Calu3 (cell line): ENCODE results near the gene UNG. TPM values are rescaled to one million over a fixed set of nuclear protein-coding genes. Genes with fewer than 3 reads are reported as not detected.

Experiments
- BruUV-seq: library from RNA; stranded (reverse); fragments of 400-500 nt; replicated peaks from 2 replicates; lab custom pipeline; 2021; lab: Mats Ljungman, UMichigan
- CTCF ChIA-PET: fragments of 300-600 bp; sonication (Branson Sonifier 250); formaldehyde crosslinking; loops from one replicate; lab custom pipeline; 2022; ENCODE audit warnings: antibody characterized with exemption; lab: Charles Lee
- DNase-seq: peaks from one replicate; pipeline ENCODE4 v3.0.0; 2022
- H3K27ac Mint-ChIP-seq: one replicate; pipeline ENCODE4 v1.8.0; 2022; ENCODE audit warnings: mixed read lengths; ENCODE audit not compliant: unreplicated experiment
- H3K27me3 Mint-ChIP-seq: one replicate; pipeline ENCODE4 v1.8.0; 2022; ENCODE audit warnings: mixed read lengths; ENCODE audit not compliant: unreplicated experiment
- H3K36me3 Mint-ChIP-seq: one replicate; pipeline ENCODE4 v1.8.0; 2022; ENCODE audit warnings: mild to moderate bottlenecking, moderate library complexity, mixed read lengths; ENCODE audit not compliant: insufficient read depth, unreplicated experiment
- H3K4me1 Mint-ChIP-seq: one replicate; pipeline ENCODE4 v1.8.0; 2022; ENCODE audit warnings: mild to moderate bottlenecking, low read depth, mixed read lengths; ENCODE audit not compliant: unreplicated experiment
- H3K4me3 Mint-ChIP-seq: one replicate; pipeline ENCODE4 v1.8.0; 2022; ENCODE audit warnings: mild to moderate bottlenecking, low read depth, moderate library complexity, mixed read lengths; ENCODE audit not compliant: unreplicated experiment
- H3K9me3 Mint-ChIP-seq: one replicate; pipeline ENCODE4 v1.8.0; 2022; ENCODE audit warnings: low read depth, mixed read lengths; ENCODE audit not compliant: unreplicated experiment
- CTCF ChIP-seq: fragments of 200-600 bp; IDR thresholded peaks from one replicate; pipeline ENCODE4 v1.8.0; 2022; ENCODE audit warnings: antibody characterized with exemption; ENCODE audit not compliant: unreplicated experiment
- intact Hi-C: fragments of 100-400 bp; cut with micrococcal nuclease; formaldehyde crosslinking; loops from one replicate; pipeline ENCODE4 v1.10.0; 2022; ENCODE audit not compliant: unreplicated experiment
- total RNA-seq: library from RNA; stranded (reverse); gene quantifications from 2 replicates; pipeline ENCODE4 v1.2.3, GENCODE V29; 2022

UNG gene
- total RNA-seq, 1 experiment from 2014 or later = 79.2 TPM

DNA sequence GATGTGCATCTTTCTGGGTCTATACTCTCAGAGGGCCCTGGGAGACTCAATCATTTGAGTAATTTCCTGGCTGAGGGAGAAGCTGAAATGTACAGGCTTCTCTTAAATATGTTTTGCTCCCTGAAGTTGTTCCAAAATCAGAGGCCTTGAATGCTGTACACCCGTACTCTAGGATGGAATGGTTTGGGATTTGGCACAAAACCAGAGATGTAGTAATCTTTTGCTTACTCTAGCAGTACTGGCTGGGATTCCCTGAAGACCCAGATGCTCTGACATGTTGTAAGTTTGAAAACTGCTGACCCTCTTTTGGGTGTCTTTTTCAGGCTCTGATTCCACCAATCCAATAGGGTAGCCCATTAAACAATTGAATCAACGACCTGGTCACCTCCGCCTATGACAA, 29.4 kb downstream of the UNG start:
- intact Hi-C loops = no loop called here
- Mint-ChIP-seq H3K27me3 (peaks cover 45% of the 10 kb centered on the region), H3K4me1 (no peaks in the 10 kb centered on the region), H3K27ac (no peak overlapping the region), H3K36me3 (no peaks in the 10 kb centered on the region), H3K9me3 (no peaks in the 10 kb centered on the region), H3K4me3 (no peak overlapping the region)
- DNase-seq = no peak
- BruUV-seq = no TSS peak
- CTCF ChIA-PET = no interaction called here
- TF ChIP-seq CTCF = no peak

DNA sequence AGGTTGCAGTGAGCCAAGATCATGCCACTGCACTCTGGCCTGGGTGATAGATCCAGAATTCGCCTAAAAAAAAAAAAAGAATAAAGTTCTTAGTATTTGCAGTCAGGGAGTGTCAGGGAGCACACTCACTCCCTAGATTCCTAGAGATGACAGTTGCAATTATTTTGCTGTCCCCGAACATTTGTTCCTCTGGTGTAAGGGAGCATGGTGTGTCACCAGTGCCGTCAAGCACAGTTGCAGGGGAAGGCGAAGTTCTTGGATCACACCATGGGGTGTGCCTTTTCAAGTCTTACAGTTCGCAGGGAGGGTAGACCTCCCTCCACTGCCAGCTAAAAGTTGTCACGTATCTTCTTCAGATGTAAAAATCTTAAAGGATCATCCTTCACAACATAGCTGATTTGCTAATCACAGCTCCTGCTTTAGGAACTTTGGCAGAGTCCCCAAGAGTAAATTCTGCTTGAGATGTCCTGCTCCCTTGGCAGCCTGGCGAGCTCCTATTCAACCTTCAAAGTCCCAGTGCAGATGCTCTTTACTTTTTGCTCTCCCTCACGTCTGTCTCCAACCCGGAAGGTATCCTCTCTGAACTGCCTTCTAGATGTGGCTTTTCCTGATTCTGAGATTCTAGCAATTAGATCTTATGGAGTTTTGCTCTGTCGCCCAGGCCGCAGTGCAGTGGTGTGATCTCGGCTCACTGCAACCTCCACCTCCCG, 30.3 kb downstream of the UNG start:
- BruUV-seq = no TSS peak
- no peaks in the 10 kb centered on the region for H3K4me1 Mint-ChIP-seq
- H3K27ac Mint-ChIP-seq = no peak overlapping the region
- no peaks in the 10 kb centered on the region for H3K36me3 Mint-ChIP-seq
- DNase-seq = no peak
- no peak for TF ChIP-seq CTCF
- CTCF ChIA-PET = no interaction called here
- no peaks in the 10 kb centered on the region for H3K9me3 Mint-ChIP-seq
- H3K27me3 Mint-ChIP-seq = peaks cover 54% of the 10 kb centered on the region
- no peak overlapping the region for H3K4me3 Mint-ChIP-seq
- intact Hi-C loops = no loop called here

- DNase-seq = no peak
- TF ChIP-seq CTCF = no peak
- Mint-ChIP-seq H3K27ac (no peak overlapping the region), H3K9me3 (peaks cover 2% of the 10 kb centered on the region), H3K36me3 (no peaks in the 10 kb centered on the region), H3K4me1 (no peaks in the 10 kb centered on the region), H3K27me3 (peaks cover 64% of the 10 kb centered on the region), H3K4me3 (no peak overlapping the region)
- BruUV-seq = no TSS peak
- intact Hi-C loops = no loop called here
- CTCF ChIA-PET = interaction anchor here (0.8 kb wide), 1 partner anchor 20 kb away, joined by 3 read pairs; no protein-coding TSS in a partner anchor
Observed at GRCh38 chr12:109130297-109131153, 33.1 kb downstream of the UNG start.

DNA sequence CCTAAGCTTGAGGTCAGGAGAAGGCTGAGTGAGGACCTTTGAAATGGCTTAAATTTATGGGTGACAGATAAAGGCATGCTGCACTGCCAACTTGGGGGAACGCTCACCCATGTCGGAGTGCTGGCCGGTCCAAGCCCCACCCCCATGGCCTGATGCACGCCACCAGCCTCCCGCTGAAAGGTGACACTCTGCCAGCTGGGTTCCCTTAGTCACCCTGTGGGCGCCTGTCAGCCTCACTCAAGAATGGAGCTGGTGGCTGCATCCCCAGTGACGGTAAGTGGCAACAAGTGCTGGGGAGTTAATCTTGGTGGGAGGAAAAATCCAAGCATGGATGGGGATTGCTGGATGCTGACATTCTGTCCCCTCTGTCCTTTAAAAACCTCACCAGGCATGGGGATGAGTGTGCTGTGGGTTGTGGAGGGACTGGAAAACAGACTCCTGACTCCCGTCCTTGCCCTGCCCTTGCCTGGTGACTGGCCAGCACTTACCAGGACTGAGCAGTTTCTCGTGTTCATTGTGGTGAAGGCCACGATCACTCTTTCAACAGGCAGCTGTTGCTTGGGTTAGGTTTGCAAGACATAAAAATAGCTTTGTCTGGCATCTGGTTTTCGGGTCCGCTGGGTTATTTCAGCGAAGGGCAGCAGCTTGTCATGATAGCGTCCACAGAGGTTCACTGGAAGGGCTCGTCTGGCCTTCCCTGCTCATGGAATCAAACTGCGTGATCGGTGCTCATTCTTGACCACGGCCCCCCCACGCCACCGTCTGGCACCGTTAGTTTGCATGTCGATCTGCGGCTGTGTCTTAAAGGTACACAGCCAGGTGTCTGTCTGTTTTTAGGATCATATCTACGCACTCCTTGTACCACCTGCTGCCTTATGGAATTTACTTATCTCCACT, 34.0 kb downstream of the UNG start:
- BruUV-seq = no TSS peak
- no peak for DNase-seq
- Mint-ChIP-seq H3K27ac (no peak overlapping the region), H3K27me3 (peaks cover 57% of the 10 kb centered on the region), H3K36me3 (no peaks in the 10 kb centered on the region), H3K4me3 (no peak overlapping the region), H3K4me1 (no peaks in the 10 kb centered on the region), H3K9me3 (peaks cover 2% of the 10 kb centered on the region)
- CTCF ChIA-PET = interaction anchor here (0.8 kb wide), 1 partner anchor 19 kb away, joined by 3 read pairs; no protein-coding TSS in a partner anchor
- intact Hi-C loops = no loop called here
- no peak for TF ChIP-seq CTCF
